Measurements from ENCODE around the gene GPSM3.
A peak's percentile ranks its signal among the peaks of the same experiment; 100 is the strongest.

GPSM3 gene

DNA sequence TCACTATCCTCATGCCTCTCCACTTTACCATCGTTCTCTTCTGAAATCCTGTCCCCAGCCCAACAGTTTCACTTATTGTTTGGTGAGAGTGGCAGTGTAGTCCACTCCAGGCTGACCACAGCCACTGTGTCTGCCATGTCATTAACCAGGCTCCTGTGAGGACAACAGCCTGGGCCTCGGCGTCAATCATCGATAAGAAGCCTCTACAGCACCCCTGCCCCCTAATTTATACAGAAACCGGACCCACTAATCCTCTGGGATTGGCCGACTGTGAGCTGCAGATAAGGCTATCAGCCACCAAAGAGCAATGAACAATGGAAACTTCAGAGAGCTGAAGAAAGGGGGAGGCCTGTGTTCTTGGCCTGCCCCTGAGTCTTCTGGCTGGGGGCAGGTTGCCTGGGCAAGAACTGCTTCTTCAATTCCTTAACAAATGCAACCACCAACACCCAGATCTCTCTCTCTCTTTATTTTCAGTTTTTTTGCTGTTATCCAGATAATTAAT lies 24.6 kb downstream of the GPSM3 start:
- TF ChIP-seq TCF12 (IDR thresholded peaks at IDR 0.05; ENCODE audit: low read depth) (no peak), EP300 (IDR thresholded peaks at IDR 0.05; ENCODE audit: borderline replicate concordance) (no peak), CREB1 (IDR thresholded peaks at IDR 0.05; ENCODE audit: low read depth) (no peak), RAD21 (IDR thresholded peaks at IDR 0.05; ENCODE audit: low read depth) (no peak), NFIC (IDR thresholded peaks at IDR 0.05) (no peak), CEBPB (IDR thresholded peaks at IDR 0.05) (no peak), FOXM1 (IDR thresholded peaks at IDR 0.05; ENCODE audit: borderline replicate concordance, low read depth) (no peak), REST (IDR thresholded peaks at IDR 0.05; ENCODE audit: low read depth) (no peak), TEAD4 (IDR thresholded peaks at IDR 0.05) (no peak)
- TF ChIP-seq, protein P1, sequence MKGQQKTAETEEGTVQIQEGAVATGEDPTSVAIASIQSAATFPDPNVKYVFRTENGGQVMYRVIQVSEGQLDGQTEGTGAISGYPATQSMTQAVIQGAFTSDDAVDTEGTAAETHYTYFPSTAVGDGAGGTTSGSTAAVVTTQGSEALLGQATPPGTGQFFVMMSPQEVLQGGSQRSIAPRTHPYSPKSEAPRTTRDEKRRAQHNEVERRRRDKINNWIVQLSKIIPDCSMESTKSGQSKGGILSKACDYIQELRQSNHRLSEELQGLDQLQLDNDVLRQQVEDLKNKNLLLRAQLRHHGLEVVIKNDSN (IDR thresholded peaks at IDR 0.05), result no peak

DNA sequence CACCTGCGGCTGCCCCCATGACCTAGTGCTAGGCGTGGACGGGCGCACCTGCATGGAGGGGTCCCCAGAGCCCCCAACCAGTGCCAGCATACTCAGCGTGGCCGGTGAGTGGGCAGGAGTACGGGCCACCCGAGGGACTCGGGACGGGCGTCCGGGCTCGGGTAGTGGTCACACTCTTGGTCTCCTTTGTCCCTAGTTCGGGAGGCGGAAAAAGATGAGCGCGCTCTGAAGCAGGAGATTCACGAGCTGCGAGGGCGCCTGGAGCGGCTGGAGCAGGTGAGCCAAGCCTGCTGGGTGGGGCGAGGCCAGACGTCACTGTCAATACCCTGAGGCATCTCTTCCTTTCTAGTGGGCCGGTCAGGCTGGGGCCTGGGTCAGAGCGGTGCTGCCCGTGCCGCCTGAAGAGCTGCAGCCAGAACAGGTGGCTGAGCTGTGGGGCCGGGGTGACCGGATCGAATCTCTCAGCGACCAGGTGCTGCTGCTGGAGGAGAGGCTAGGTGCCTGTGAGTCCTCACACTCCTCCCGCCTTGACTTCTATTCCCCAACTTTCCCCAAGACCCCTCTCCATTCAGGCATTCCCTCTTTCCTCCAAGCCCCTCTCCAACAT lies 25.2 kb downstream of the GPSM3 start:
- no peak for TF ChIP-seq CEBPB (IDR thresholded peaks at IDR 0.05)
- no peak for TF ChIP-seq MAX (IDR thresholded peaks at IDR 0.05)
- no peak for TF ChIP-seq TEAD4 (IDR thresholded peaks at IDR 0.05)
- TF ChIP-seq, protein P1 (IDR thresholded peaks at IDR 0.05), result no peak
- no peak for TF ChIP-seq TAF1 (IDR thresholded peaks at IDR 0.05; ENCODE audit: low read depth)
- TF ChIP-seq NFIC (IDR thresholded peaks at IDR 0.05), result no peak
- no peak for TF ChIP-seq EGR1 (IDR thresholded peaks at IDR 0.05)
- no peak for TF ChIP-seq YY1 (IDR thresholded peaks at IDR 0.05; ENCODE audit: low read depth)
- no peak for TF ChIP-seq TCF12 (IDR thresholded peaks at IDR 0.05; ENCODE audit: low read depth)
- no peak for TF ChIP-seq FOXM1 (IDR thresholded peaks at IDR 0.05; ENCODE audit: borderline replicate concordance, low read depth)
- TF ChIP-seq REST (IDR thresholded peaks at IDR 0.05; ENCODE audit: low read depth), result no peak
- TF ChIP-seq ZBTB7A (IDR thresholded peaks at IDR 0.05; ENCODE audit: low read depth), result no peak
- TF ChIP-seq CREB1 (IDR thresholded peaks at IDR 0.05; ENCODE audit: low read depth), result no peak
- no peak for TF ChIP-seq EP300 (IDR thresholded peaks at IDR 0.05; ENCODE audit: borderline replicate concordance)

DNA sequence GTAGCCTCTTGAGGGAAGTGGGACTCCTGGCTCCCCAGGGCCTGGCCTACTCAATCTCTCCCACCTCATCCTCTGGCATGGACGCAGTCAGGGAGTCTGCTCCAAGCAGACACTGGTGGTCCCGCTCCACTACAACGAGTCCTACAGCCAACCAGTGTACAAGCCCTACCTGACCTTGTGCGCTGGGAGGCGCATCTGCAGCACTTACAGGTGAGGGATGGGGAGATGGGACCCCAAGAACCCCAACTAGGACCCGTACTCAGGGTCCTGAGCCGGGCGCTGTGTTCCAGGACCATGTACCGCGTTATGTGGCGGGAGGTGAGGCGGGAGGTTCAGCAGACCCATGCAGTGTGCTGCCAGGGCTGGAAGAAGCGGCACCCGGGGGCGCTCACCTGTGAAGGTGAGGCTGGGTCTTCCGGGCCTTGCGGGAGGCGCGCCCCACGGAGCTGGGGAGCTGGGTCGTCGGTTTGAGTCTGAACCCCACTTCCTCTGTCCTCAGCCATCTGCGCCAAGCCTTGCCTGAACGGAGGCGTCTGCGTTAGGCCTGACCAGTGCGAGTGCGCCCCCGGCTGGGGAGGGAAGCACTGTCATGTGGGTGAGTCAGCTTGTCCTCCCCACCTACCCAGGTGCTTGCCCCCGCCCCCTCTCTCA lies 25.9 kb downstream of the GPSM3 start:
- TF ChIP-seq RAD21 (IDR thresholded peaks at IDR 0.05; ENCODE audit: low read depth) (peak; percentile 24; the same call in 1 of the 2 replicates), ZBTB7A (IDR thresholded peaks at IDR 0.05; ENCODE audit: low read depth) (no peak), CEBPB (IDR thresholded peaks at IDR 0.05) (no peak), TCF12 (IDR thresholded peaks at IDR 0.05; ENCODE audit: low read depth) (no peak)

- TF ChIP-seq NFIC (IDR thresholded peaks at IDR 0.05) (no peak), CREB1 (IDR thresholded peaks at IDR 0.05; ENCODE audit: low read depth) (no peak), ZBTB7A (IDR thresholded peaks at IDR 0.05; ENCODE audit: low read depth) (no peak), REST (IDR thresholded peaks at IDR 0.05; ENCODE audit: low read depth) (no peak), EP300 (IDR thresholded peaks at IDR 0.05; ENCODE audit: borderline replicate concordance) (no peak)
These were observed 28.1 kb downstream of the GPSM3 start, which contains the start of gene EGFL8 for GRCh38 chr6:32164295-32164694. Gene EGFL8, plus strand, starts transcription at chr6:32164595. Its CDS starts 1,571 bp downstream, at chr6:32166166.

Measured in Ishikawa (cell line).